Measurements from ENCODE around the gene TSPAN1.

GRCh38 chr1:46136711-46137110 is 38.2 kb upstream of the TSPAN1 start:
- TF ChIP-seq POLR2A (IDR thresholded peaks at IDR 0.05; ENCODE audit: extremely low read depth, insufficient read length) (no peak), MYC (IDR thresholded peaks at IDR 0.05; ENCODE audit: low read depth, low read length) (no peak)
- TF ChIP-seq, protein P1, sequence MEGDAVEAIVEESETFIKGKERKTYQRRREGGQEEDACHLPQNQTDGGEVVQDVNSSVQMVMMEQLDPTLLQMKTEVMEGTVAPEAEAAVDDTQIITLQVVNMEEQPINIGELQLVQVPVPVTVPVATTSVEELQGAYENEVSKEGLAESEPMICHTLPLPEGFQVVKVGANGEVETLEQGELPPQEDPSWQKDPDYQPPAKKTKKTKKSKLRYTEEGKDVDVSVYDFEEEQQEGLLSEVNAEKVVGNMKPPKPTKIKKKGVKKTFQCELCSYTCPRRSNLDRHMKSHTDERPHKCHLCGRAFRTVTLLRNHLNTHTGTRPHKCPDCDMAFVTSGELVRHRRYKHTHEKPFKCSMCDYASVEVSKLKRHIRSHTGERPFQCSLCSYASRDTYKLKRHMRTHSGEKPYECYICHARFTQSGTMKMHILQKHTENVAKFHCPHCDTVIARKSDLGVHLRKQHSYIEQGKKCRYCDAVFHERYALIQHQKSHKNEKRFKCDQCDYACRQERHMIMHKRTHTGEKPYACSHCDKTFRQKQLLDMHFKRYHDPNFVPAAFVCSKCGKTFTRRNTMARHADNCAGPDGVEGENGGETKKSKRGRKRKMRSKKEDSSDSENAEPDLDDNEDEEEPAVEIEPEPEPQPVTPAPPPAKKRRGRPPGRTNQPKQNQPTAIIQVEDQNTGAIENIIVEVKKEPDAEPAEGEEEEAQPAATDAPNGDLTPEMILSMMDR (IDR thresholded peaks at IDR 0.05; ENCODE audit: low read depth, low read length): no peak

Data from NB4 (cell line).